ENCODE data around the gene OVAAL.

OVAAL gene

GRCh38 chr1:180567654-180568053 is 8.9 kb downstream of the OVAAL start:
- TF ChIP-seq CTCF (conservative IDR thresholded peaks at IDR 0.05; ENCODE audit: control insufficient read depth, insufficient read depth, low read depth, low read length): no peak
- H3K4me3 ChIP-seq (ENCODE audit: control insufficient read depth, low read depth, low read length): no peak overlapping the region
- no peak for DNase-seq (ENCODE audit: low read depth)

- H3K4me3 ChIP-seq (ENCODE audit: control insufficient read depth, low read depth, low read length): no peak overlapping the region
- TF ChIP-seq CTCF (conservative IDR thresholded peaks at IDR 0.05; ENCODE audit: control insufficient read depth, insufficient read depth, low read depth, low read length): no peak
- no peak for DNase-seq (ENCODE audit: low read depth)
Measured at GRCh38 chr1:180568184-180568583, 9.4 kb downstream of the OVAAL start.

- no peak for TF ChIP-seq CTCF (conservative IDR thresholded peaks at IDR 0.05; ENCODE audit: control insufficient read depth, insufficient read depth, low read depth, low read length)
- DNase-seq (ENCODE audit: low read depth): no peak
- no peak overlapping the region for H3K4me3 ChIP-seq (ENCODE audit: control insufficient read depth, low read depth, low read length)
Measured at GRCh38 chr1:180571060-180571831, 12.5 kb downstream of the OVAAL start.

- TF ChIP-seq CTCF (conservative IDR thresholded peaks at IDR 0.05; ENCODE audit: control insufficient read depth, insufficient read depth, low read depth, low read length): no peak
- H3K4me3 ChIP-seq (ENCODE audit: control insufficient read depth, low read depth, low read length): no peak overlapping the region
- DNase-seq (ENCODE audit: low read depth): peak; percentile 26
Measured at GRCh38 chr1:180571832-180572636, 13.3 kb downstream of the OVAAL start.

GRCh38 chr1:180572760-180573159 is 14.0 kb downstream of the OVAAL start:
- H3K4me3 ChIP-seq (ENCODE audit: control insufficient read depth, low read depth, low read length): no peak overlapping the region
- no peak for DNase-seq (ENCODE audit: low read depth)
- no peak for TF ChIP-seq CTCF (conservative IDR thresholded peaks at IDR 0.05; ENCODE audit: control insufficient read depth, insufficient read depth, low read depth, low read length)

GRCh38 chr1:180574031-180574713 is 15.4 kb downstream of the OVAAL start:
- no peak overlapping the region for H3K4me3 ChIP-seq (ENCODE audit: control insufficient read depth, low read depth, low read length)
- TF ChIP-seq CTCF (conservative IDR thresholded peaks at IDR 0.05; ENCODE audit: control insufficient read depth, insufficient read depth, low read depth, low read length): no peak
- no peak for DNase-seq (ENCODE audit: low read depth)

Measured in fibroblast of mammary gland (primary cell).